Chondrocyte (in vitro differentiated cells): ENCODE measurements around the gene NT5DC3. TPM values are rescaled to one million over a fixed set of nuclear protein-coding genes. Genes with fewer than 3 reads are reported as not detected.

Source experiments
- DNase-seq: peaks from one replicate; pipeline ENCODE4 v3.0.0; 2021; ENCODE audit warnings: mixed read lengths, low spot score
- H3K27ac Mint-ChIP-seq: one replicate; pipeline ENCODE4 v1.8.0; 2021; ENCODE audit warnings: mild to moderate bottlenecking, moderate library complexity, mixed read lengths; ENCODE audit not compliant: unreplicated experiment
- H3K27me3 Mint-ChIP-seq: 2 replicates; pipeline ENCODE4 v1.8.0; 2021; ENCODE audit warnings: low read depth, mixed read lengths
- H3K36me3 Mint-ChIP-seq: 2 replicates; pipeline ENCODE4 v1.8.0; 2021; ENCODE audit warnings: low read depth, mixed read lengths
- H3K4me1 Mint-ChIP-seq: 2 replicates; pipeline ENCODE4 v1.8.0; 2021; ENCODE audit warnings: low read depth, mild to moderate bottlenecking, mixed read lengths
- H3K4me3 Mint-ChIP-seq: one replicate; pipeline ENCODE4 v1.8.0; 2021; ENCODE audit warnings: mild to moderate bottlenecking, moderate library complexity, mixed read lengths; ENCODE audit not compliant: unreplicated experiment
- H3K9me3 Mint-ChIP-seq: 2 replicates; pipeline ENCODE4 v1.8.0; 2021; ENCODE audit warnings: low read depth, mixed read lengths
- total RNA-seq: library from RNA; stranded (reverse); gene quantifications from 3 replicates; pipeline ENCODE4 v1.2.1, GENCODE V29; 2021
- TF ChIP-seq, protein P1 (sequence below): fragments of 200-600 bp; sonication (generic); IDR thresholded peaks from 2 replicates; pipeline ENCODE4 v1.5.0; 2021; ENCODE audit warnings: antibody characterized with exemption, mild to moderate bottlenecking, moderate library complexity

NT5DC3 gene
- total RNA-seq, 1 donor from 2014 or later: 26.2 TPM

DNA sequence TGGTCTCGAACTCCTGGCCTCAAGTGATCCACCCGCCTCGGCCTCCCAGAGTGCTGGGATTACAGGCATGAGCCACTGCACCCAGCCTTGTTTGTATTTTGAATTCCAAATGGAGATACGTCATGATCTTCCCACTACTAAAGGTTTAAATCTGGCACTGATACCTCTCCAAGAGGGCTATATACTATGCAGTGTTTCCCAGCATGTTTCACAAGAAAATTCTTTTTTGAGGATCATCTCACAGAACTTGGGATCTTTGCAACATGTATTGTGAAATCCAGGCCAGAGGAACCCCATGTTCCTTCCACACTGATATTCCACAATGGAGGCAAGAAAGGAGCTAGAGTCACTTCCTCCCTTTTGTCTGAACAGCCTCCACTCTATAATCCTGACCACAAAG, 112.7 kb downstream of the NT5DC3 start:
- Mint-ChIP-seq H3K27ac (no peak overlapping the region), H3K4me1 (no peaks in the 10 kb centered on the region), H3K36me3 (no peaks in the 10 kb centered on the region), H3K9me3 (peaks cover 7% of the 10 kb centered on the region), H3K27me3 (peaks cover 7% of the 10 kb centered on the region), H3K4me3 (no peak overlapping the region)
- TF ChIP-seq, protein P1, sequence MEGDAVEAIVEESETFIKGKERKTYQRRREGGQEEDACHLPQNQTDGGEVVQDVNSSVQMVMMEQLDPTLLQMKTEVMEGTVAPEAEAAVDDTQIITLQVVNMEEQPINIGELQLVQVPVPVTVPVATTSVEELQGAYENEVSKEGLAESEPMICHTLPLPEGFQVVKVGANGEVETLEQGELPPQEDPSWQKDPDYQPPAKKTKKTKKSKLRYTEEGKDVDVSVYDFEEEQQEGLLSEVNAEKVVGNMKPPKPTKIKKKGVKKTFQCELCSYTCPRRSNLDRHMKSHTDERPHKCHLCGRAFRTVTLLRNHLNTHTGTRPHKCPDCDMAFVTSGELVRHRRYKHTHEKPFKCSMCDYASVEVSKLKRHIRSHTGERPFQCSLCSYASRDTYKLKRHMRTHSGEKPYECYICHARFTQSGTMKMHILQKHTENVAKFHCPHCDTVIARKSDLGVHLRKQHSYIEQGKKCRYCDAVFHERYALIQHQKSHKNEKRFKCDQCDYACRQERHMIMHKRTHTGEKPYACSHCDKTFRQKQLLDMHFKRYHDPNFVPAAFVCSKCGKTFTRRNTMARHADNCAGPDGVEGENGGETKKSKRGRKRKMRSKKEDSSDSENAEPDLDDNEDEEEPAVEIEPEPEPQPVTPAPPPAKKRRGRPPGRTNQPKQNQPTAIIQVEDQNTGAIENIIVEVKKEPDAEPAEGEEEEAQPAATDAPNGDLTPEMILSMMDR: no peak
- DNase-seq: no peak

DNA sequence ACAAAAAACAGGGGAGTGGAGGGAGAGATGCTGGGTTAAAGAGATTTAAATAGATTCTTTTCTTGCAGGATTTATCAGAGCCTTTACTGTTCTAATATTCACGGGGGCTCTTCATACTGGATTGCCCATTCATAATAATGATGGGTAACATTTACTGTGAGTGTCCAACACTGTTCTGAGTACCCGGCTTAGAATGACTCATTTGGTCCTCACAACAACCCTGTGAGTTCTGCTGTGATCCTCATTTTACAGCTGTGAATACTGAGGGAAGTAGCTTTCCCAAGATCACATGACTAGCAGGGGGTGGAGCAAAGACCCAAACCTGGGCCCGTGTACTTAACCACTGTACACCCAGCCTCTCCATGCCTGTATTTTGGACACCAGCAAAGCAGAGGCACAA, 113.4 kb downstream of the NT5DC3 start:
- no peaks in the 10 kb centered on the region for H3K4me1 Mint-ChIP-seq
- H3K27me3 Mint-ChIP-seq: peaks cover 5% of the 10 kb centered on the region
- no peak overlapping the region for H3K27ac Mint-ChIP-seq
- no peak overlapping the region for H3K4me3 Mint-ChIP-seq
- no peaks in the 10 kb centered on the region for H3K36me3 Mint-ChIP-seq
- DNase-seq: no peak
- H3K9me3 Mint-ChIP-seq: peaks cover 7% of the 10 kb centered on the region
- TF ChIP-seq, protein P1: no peak

DNA sequence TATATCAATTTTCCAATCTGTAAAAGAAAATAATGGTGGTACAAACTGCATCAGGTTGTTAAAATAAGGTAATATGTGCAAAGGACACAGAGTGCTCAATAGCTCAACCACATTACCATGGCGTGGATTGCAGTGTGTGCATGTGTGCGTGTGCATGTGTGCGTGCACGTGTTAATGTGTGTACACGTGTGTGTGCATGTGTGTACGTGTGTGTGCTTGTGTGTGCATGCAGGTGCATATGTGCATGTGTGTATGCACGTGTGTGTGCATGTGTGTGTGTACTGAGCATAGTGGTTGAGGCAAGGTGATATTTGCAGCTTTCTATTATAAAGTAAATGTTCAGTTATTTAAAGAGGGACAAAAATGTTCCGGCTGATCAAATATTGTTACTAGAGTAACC, 115.6 kb downstream of the NT5DC3 start:
- Mint-ChIP-seq H3K4me3 (no peak overlapping the region), H3K9me3 (no peaks in the 10 kb centered on the region), H3K36me3 (no peaks in the 10 kb centered on the region), H3K27me3 (peaks cover 3% of the 10 kb centered on the region), H3K4me1 (no peaks in the 10 kb centered on the region), H3K27ac (no peak overlapping the region)
- no peak for DNase-seq
- TF ChIP-seq, protein P1: no peak

Other genes with a start within 250 kb of the NT5DC3 start
- 754 to 1,782 TPM (median 760 TPM) in 3 replicates for gene HSP90B1, start 89.2 kb upstream of the NT5DC3 start, total RNA-seq
- 39.3 to 49.5 TPM (median 44.0 TPM) in 3 replicates for gene TDG, start 124.6 kb upstream of the NT5DC3 start, total RNA-seq
- gene GLT8D2, start 209.0 kb upstream of the NT5DC3 start, total RNA-seq: 37.6 to 48.6 TPM (median 38.8 TPM) in 3 replicates
- gene HCFC2, start 223.3 kb upstream of the NT5DC3 start, total RNA-seq: 20.8 to 26.9 TPM (median 23.5 TPM) in 3 replicates